ENCODE data around the gene CPNE2. TPM values are rescaled to one million over a fixed set of nuclear protein-coding genes. Genes with fewer than 3 reads are reported as not detected.

CPNE2 gene
- total RNA-seq, 1 donor from 2014 or later, result 145 TPM

DNA sequence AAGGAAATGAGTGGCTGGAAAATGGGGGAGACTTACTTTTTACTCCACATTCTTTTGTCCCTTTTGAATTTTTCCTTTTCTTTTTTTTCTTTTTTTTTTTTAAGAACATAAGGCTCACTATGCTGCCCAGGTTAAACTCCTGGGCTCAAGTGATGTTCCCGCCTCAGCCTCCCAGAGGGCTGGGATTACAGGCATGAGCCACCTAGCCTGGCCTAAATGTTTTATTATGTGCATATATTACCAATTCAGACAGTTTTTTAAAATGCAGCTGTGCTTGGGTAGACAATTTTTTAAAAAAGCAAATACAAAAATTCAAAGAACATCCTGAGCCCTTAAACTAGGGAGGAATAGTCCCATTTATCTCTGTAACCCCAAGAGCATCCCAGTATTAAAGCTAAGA lies 65.2 kb downstream of the CPNE2 start:
- Mint-ChIP-seq H3K4me3 (ENCODE audit: unreplicated experiment) (peak overlapping the region; percentile 71), H3K36me3 (ENCODE audit: low read depth, unreplicated experiment) (peaks cover 23% of the 10 kb centered on the region)

DNA sequence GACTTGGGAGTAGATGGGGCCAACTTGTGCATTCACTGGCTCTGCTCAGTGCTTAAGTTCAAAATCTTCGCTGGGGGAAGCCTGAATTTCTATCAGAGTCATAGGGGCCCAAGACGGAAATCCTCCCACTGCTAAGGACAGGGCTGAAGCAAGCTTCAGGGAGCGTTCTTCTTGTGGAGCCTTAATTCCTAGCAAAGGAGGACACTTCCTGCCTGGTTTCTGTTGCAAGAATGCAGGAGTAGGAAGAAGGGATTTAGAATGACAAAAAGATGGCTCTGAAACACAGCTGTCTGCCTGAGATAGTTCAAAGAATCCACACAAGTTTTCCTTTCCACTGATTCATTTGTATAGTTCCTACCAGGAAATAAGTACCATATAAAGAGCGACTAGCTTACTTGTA lies 67.1 kb downstream of the CPNE2 start:
- H3K27me3 Mint-ChIP-seq (ENCODE audit: unreplicated experiment), result no peaks in the 10 kb centered on the region
- no peaks in the 10 kb centered on the region for H3K9me3 Mint-ChIP-seq (ENCODE audit: unreplicated experiment)
- TF ChIP-seq, protein P1, sequence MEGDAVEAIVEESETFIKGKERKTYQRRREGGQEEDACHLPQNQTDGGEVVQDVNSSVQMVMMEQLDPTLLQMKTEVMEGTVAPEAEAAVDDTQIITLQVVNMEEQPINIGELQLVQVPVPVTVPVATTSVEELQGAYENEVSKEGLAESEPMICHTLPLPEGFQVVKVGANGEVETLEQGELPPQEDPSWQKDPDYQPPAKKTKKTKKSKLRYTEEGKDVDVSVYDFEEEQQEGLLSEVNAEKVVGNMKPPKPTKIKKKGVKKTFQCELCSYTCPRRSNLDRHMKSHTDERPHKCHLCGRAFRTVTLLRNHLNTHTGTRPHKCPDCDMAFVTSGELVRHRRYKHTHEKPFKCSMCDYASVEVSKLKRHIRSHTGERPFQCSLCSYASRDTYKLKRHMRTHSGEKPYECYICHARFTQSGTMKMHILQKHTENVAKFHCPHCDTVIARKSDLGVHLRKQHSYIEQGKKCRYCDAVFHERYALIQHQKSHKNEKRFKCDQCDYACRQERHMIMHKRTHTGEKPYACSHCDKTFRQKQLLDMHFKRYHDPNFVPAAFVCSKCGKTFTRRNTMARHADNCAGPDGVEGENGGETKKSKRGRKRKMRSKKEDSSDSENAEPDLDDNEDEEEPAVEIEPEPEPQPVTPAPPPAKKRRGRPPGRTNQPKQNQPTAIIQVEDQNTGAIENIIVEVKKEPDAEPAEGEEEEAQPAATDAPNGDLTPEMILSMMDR (IDR thresholded peaks at IDR 0.05; ENCODE audit: unreplicated experiment), result no peak
- peaks cover 14% of the 10 kb centered on the region for H3K36me3 Mint-ChIP-seq (ENCODE audit: low read depth, unreplicated experiment)
- DNase-seq (ENCODE audit: low spot score), result no peak
- peak overlapping the region; percentile 91 for H3K27ac Mint-ChIP-seq (ENCODE audit: unreplicated experiment)
- H3K4me1 Mint-ChIP-seq (ENCODE audit: unreplicated experiment), result peaks cover 58% of the 10 kb centered on the region
- H3K4me3 Mint-ChIP-seq (ENCODE audit: unreplicated experiment), result no peak overlapping the region

More for the DNA sequence above, 65.2 kb downstream of the CPNE2 start:
- DNase-seq (ENCODE audit: low spot score), result no peak
- H3K9me3 Mint-ChIP-seq (ENCODE audit: unreplicated experiment), result no peaks in the 10 kb centered on the region
- peak overlapping the region; percentile 17 for H3K27ac Mint-ChIP-seq (ENCODE audit: unreplicated experiment)
- H3K27me3 Mint-ChIP-seq (ENCODE audit: unreplicated experiment), result peaks cover 2% of the 10 kb centered on the region
- TF ChIP-seq, protein P1 (IDR thresholded peaks at IDR 0.05; ENCODE audit: unreplicated experiment), result no peak
- peaks cover 76% of the 10 kb centered on the region for H3K4me1 Mint-ChIP-seq (ENCODE audit: unreplicated experiment)

DNA sequence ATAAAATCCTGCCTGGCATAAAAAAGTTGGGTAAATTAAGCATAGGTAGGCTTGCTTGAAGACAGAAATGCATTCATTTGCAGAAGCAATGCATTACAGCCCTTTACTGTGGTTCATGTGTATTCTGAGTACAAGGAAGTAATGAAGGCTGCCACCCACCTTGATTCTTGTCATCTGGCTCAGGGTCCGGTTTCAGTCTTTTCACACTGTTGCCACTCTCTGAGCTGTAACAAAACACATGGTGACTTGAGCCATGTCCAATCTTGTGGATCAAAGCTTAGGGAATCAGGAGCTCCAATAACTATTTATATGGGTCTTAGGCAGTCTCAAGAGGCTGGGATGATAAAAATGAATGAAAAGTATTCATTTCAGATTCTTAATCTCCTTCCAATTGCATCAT lies 71.5 kb downstream of the CPNE2 start:
- Mint-ChIP-seq H3K9me3 (ENCODE audit: unreplicated experiment) (no peaks in the 10 kb centered on the region), H3K4me3 (ENCODE audit: unreplicated experiment) (no peak overlapping the region), H3K4me1 (ENCODE audit: unreplicated experiment) (peaks cover 37% of the 10 kb centered on the region), H3K27me3 (ENCODE audit: unreplicated experiment) (no peaks in the 10 kb centered on the region), H3K27ac (ENCODE audit: unreplicated experiment) (no peak overlapping the region), H3K36me3 (ENCODE audit: low read depth, unreplicated experiment) (peaks cover 17% of the 10 kb centered on the region)
- DNase-seq (ENCODE audit: low spot score), result no peak
- TF ChIP-seq, protein P1 (IDR thresholded peaks at IDR 0.05; ENCODE audit: unreplicated experiment), result no peak

DNA sequence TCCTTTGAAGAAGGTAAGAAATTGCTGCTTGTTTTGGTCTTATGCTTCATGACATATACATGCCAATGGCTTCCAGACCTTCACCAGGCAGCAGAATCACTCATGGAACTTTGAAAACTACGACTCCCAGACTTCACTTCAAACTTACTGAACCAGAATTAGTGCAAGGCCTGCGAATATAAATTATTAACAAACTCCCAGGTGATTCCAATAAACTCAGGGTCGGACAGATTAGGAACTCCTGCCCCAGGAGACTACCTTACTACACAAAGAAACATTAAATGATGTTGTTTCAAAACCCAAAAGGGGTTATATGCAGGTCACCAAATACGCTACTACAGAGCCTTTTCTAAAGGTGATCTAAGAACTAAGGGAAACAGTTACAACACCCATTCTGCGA lies 73.1 kb downstream of the CPNE2 start:
- no peak overlapping the region for H3K4me3 Mint-ChIP-seq (ENCODE audit: unreplicated experiment)
- no peak for DNase-seq (ENCODE audit: low spot score)
- H3K4me1 Mint-ChIP-seq (ENCODE audit: unreplicated experiment), result peaks cover 30% of the 10 kb centered on the region
- no peaks in the 10 kb centered on the region for H3K9me3 Mint-ChIP-seq (ENCODE audit: unreplicated experiment)
- TF ChIP-seq, protein P1 (IDR thresholded peaks at IDR 0.05; ENCODE audit: unreplicated experiment), result no peak
- H3K27me3 Mint-ChIP-seq (ENCODE audit: unreplicated experiment), result no peaks in the 10 kb centered on the region
- no peak overlapping the region for H3K27ac Mint-ChIP-seq (ENCODE audit: unreplicated experiment)
- peaks cover 17% of the 10 kb centered on the region for H3K36me3 Mint-ChIP-seq (ENCODE audit: low read depth, unreplicated experiment)

DNA sequence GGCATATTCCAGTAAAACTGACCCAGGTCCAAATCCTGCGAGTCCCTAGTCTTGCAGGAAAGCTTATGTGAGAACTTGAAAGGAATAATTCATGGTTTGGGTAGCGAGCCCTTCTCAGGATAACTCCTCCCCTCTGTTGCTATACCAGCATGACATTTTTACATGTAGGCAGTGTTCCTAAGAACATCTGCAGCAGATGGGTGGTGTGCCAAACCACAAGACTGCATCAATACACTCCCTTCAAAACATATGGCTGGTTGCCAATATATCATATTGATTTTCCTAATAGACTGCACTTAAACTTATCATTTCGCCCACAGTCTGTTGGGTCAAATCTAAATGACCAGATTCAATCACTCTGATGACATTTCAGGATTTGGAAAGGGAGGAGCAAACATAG lies 73.6 kb downstream of the CPNE2 start:
- H3K27me3 Mint-ChIP-seq (ENCODE audit: unreplicated experiment), result no peaks in the 10 kb centered on the region
- TF ChIP-seq, protein P1 (IDR thresholded peaks at IDR 0.05; ENCODE audit: unreplicated experiment), result no peak
- H3K9me3 Mint-ChIP-seq (ENCODE audit: unreplicated experiment), result no peaks in the 10 kb centered on the region
- H3K4me3 Mint-ChIP-seq (ENCODE audit: unreplicated experiment), result no peak overlapping the region
- peaks cover 19% of the 10 kb centered on the region for H3K36me3 Mint-ChIP-seq (ENCODE audit: low read depth, unreplicated experiment)
- no peak for DNase-seq (ENCODE audit: low spot score)
- H3K27ac Mint-ChIP-seq (ENCODE audit: unreplicated experiment), result no peak overlapping the region
- H3K4me1 Mint-ChIP-seq (ENCODE audit: unreplicated experiment), result peaks cover 25% of the 10 kb centered on the region
